Measurements from ENCODE around the gene EPHA4.

Gene EPHA4

DNA sequence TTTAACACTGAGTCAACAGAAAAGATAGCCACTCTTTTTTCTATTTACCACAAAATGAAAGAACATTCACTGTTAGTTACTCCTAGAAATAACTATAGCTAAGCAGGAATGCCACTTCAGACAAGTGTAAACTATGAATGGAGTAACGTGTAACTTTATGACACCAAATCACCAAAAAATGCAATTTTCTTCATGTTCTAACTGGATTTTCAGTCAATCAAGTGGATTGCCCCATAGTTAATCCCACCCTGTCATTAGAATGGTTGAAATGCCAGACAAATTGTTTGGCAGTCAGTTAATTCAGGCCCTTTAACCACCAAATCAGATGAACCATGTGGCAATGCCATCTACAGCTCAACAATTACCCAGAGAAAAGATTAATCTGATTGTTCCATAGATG, 9.9 kb downstream of the EPHA4 start:
- H3K4me3 ChIP-seq (ENCODE audit: low read length): no peak overlapping the region
- H3K27me3 ChIP-seq (ENCODE audit: control insufficient read depth, insufficient read depth, low read length): no peaks in the 10 kb centered on the region
- no peaks in the 10 kb centered on the region for H3K9me3 ChIP-seq (ENCODE audit: control insufficient read depth, insufficient read depth, low read length)
- no CpG with 5 or more reads among the region's 1 CpG for WGBS (ENCODE audit: insufficient coverage, insufficient read length)
- H3K4me1 ChIP-seq (ENCODE audit: control insufficient read depth, insufficient read depth, low read length): peaks cover 3% of the 10 kb centered on the region; the same call in 1 of the 2 replicates
- no peak overlapping the region for H3K27ac ChIP-seq (ENCODE audit: low read length)
- no peaks in the 10 kb centered on the region for H3K36me3 ChIP-seq (ENCODE audit: control insufficient read depth, insufficient read depth, low read length)
- no peak for DNase-seq (ENCODE audit: low read depth, low spot score)

GRCh38 chr2:221561770-221562169, 10.3 kb downstream of the EPHA4 start:
- WGBS (ENCODE audit: insufficient coverage, insufficient read length): 100% methylated on average over 1 of the region's 4 CpGs
- H3K36me3 ChIP-seq (ENCODE audit: control insufficient read depth, insufficient read depth, low read length): no peaks in the 10 kb centered on the region
- H3K27me3 ChIP-seq (ENCODE audit: control insufficient read depth, insufficient read depth, low read length): no peaks in the 10 kb centered on the region
- H3K27ac ChIP-seq (ENCODE audit: low read length): no peak overlapping the region
- DNase-seq (ENCODE audit: low read depth, low spot score): no peak
- H3K4me1 ChIP-seq (ENCODE audit: control insufficient read depth, insufficient read depth, low read length): peaks cover 3% of the 10 kb centered on the region; the same call in 1 of the 2 replicates
- no peak overlapping the region for H3K4me3 ChIP-seq (ENCODE audit: low read length)
- no peaks in the 10 kb centered on the region for H3K9me3 ChIP-seq (ENCODE audit: control insufficient read depth, insufficient read depth, low read length)

DNA sequence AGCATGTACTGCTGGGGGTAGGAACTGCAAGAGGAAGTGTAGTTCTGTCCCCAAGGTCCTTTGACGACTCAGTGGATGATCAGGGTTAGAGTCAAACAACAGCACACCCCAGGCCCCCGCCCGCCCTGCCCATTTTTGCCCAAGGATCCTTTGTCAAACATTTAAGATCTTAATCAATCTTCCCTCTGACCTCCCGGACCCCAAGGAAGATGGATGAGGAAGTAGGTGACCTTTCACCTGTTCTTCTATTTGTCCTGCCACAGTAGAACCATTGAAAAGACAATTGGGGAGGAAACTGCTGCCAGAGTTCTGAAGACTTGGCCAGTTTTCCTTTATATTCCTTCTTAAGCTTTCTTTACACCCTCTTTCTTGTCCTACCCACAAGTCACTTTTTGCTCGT, 12.1 kb downstream of the EPHA4 start:
- Histone ChIP-seq H3K27ac (ENCODE audit: low read length) (no peak overlapping the region), H3K4me3 (ENCODE audit: low read length) (no peak overlapping the region), H3K36me3 (ENCODE audit: control insufficient read depth, insufficient read depth, low read length) (no peaks in the 10 kb centered on the region), H3K9me3 (ENCODE audit: control insufficient read depth, insufficient read depth, low read length) (no peaks in the 10 kb centered on the region), H3K27me3 (ENCODE audit: control insufficient read depth, insufficient read depth, low read length) (no peaks in the 10 kb centered on the region), H3K4me1 (ENCODE audit: control insufficient read depth, insufficient read depth, low read length) (peaks cover 3% of the 10 kb centered on the region; the same call in 1 of the 2 replicates)
- WGBS (ENCODE audit: insufficient coverage, insufficient read length): no CpG with 5 or more reads among the region's 5 CpGs
- DNase-seq (ENCODE audit: low read depth, low spot score): no peak

- H3K36me3 ChIP-seq (ENCODE audit: control insufficient read depth, insufficient read depth, low read length): no peaks in the 10 kb centered on the region
- H3K27me3 ChIP-seq (ENCODE audit: control insufficient read depth, insufficient read depth, low read length): no peaks in the 10 kb centered on the region
- no peak for DNase-seq (ENCODE audit: low read depth, low spot score)
- no peak overlapping the region for H3K4me3 ChIP-seq (ENCODE audit: low read length)
- no CpG with 5 or more reads among the region's 3 CpGs for WGBS (ENCODE audit: insufficient coverage, insufficient read length)
- no peaks in the 10 kb centered on the region for H3K9me3 ChIP-seq (ENCODE audit: control insufficient read depth, insufficient read depth, low read length)
- H3K27ac ChIP-seq (ENCODE audit: low read length): no peak overlapping the region
- H3K4me1 ChIP-seq (ENCODE audit: control insufficient read depth, insufficient read depth, low read length): peaks cover 6% of the 10 kb centered on the region; the same call in 1 of the 2 replicates
Observed at GRCh38 chr2:221558107-221558506, 14.0 kb downstream of the EPHA4 start.

DNA sequence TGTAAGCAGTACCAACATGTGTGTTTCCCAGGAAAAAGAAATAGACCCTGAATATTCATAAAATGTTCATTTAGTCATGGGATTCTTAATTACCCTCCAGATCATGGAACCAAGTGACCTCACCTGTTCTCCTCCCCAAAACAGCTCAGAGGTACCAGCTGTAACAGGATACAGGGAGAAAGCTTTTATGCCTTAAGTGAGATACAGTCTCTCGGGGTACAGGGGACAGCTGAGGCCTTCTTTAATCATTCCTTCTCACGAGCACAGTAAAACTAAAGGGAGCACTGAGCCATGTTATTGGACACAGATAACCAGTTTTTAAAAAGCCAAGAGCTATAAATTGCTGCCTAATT, 16.6 kb downstream of the EPHA4 start:
- Histone ChIP-seq H3K4me3 (ENCODE audit: low read length) (no peak overlapping the region), H3K36me3 (ENCODE audit: control insufficient read depth, insufficient read depth, low read length) (no peaks in the 10 kb centered on the region), H3K27ac (ENCODE audit: low read length) (no peak overlapping the region), H3K27me3 (ENCODE audit: control insufficient read depth, insufficient read depth, low read length) (no peaks in the 10 kb centered on the region), H3K4me1 (ENCODE audit: control insufficient read depth, insufficient read depth, low read length) (peaks cover 8% of the 10 kb centered on the region; the same call in 1 of the 2 replicates), H3K9me3 (ENCODE audit: control insufficient read depth, insufficient read depth, low read length) (no peaks in the 10 kb centered on the region)
- no CpG with 5 or more reads among the region's 2 CpGs for WGBS (ENCODE audit: insufficient coverage, insufficient read length)
- no peak for DNase-seq (ENCODE audit: low read depth, low spot score)

DNA sequence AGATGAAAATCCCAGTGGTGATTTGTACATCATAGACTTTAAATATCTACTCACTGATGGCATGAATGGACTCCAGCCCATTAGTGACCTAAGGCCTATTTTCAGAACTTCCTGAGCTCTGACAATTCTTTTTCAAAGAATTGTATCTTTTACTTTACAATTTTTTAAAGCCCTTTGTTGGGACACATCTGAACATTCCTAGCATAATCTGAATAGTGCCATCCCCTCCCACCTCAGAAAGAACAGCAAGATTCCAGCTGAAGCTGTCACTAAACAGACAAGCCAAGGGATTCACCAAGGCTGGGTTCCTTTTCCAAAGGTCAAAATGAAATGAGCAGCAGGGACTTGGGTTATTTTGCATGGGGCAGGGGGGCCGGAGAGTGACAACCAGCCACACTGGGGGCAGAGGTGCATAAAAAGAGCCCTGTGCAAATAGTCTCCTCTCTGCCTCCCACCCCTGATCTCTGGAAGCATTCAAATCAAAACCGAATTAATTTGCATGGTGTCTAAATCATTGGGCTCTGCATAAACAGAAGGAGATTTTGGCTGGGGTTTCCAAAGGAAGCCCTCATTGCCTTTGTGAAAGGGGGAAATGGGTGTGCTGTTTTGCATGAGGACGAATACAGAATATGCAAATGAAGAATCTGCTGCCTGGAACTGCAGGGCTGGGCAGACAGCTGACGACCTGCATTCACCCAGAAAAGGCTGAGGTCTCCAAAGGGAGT, 17.2 kb downstream of the EPHA4 start:
- no peaks in the 10 kb centered on the region for H3K9me3 ChIP-seq (ENCODE audit: control insufficient read depth, insufficient read depth, low read length)
- no peak overlapping the region for H3K4me3 ChIP-seq (ENCODE audit: low read length)
- WGBS (ENCODE audit: insufficient coverage, insufficient read length): no CpG with 5 or more reads among the region's 4 CpGs
- H3K4me1 ChIP-seq (ENCODE audit: control insufficient read depth, insufficient read depth, low read length): peaks cover 8% of the 10 kb centered on the region; the same call in 1 of the 2 replicates
- DNase-seq (ENCODE audit: low read depth, low spot score): no peak
- H3K36me3 ChIP-seq (ENCODE audit: control insufficient read depth, insufficient read depth, low read length): no peaks in the 10 kb centered on the region
- H3K27me3 ChIP-seq (ENCODE audit: control insufficient read depth, insufficient read depth, low read length): no peaks in the 10 kb centered on the region
- H3K27ac ChIP-seq (ENCODE audit: low read length): no peak overlapping the region

- WGBS (ENCODE audit: insufficient coverage, insufficient read length): no CpG with 5 or more reads among the region's 4 CpGs
- Histone ChIP-seq H3K9me3 (ENCODE audit: control insufficient read depth, insufficient read depth, low read length) (no peaks in the 10 kb centered on the region), H3K36me3 (ENCODE audit: control insufficient read depth, insufficient read depth, low read length) (no peaks in the 10 kb centered on the region), H3K27ac (ENCODE audit: low read length) (no peak overlapping the region), H3K27me3 (ENCODE audit: control insufficient read depth, insufficient read depth, low read length) (no peaks in the 10 kb centered on the region), H3K4me1 (ENCODE audit: control insufficient read depth, insufficient read depth, low read length) (peaks cover 5% of the 10 kb centered on the region; the same call in 1 of the 2 replicates), H3K4me3 (ENCODE audit: low read length) (no peak overlapping the region)
- no peak for DNase-seq (ENCODE audit: low read depth, low spot score)
Observed at GRCh38 chr2:221553333-221553732, 18.8 kb downstream of the EPHA4 start.

GRCh38 chr2:221552291-221552690, 19.8 kb downstream of the EPHA4 start:
- no peaks in the 10 kb centered on the region for H3K9me3 ChIP-seq (ENCODE audit: control insufficient read depth, insufficient read depth, low read length)
- H3K36me3 ChIP-seq (ENCODE audit: control insufficient read depth, insufficient read depth, low read length): no peaks in the 10 kb centered on the region
- H3K4me3 ChIP-seq (ENCODE audit: low read length): no peak overlapping the region
- no peaks in the 10 kb centered on the region for H3K27me3 ChIP-seq (ENCODE audit: control insufficient read depth, insufficient read depth, low read length)
- H3K4me1 ChIP-seq (ENCODE audit: control insufficient read depth, insufficient read depth, low read length): peaks cover 5% of the 10 kb centered on the region; the same call in 1 of the 2 replicates
- no peak overlapping the region for H3K27ac ChIP-seq (ENCODE audit: low read length)
- WGBS (ENCODE audit: insufficient coverage, insufficient read length): no CpG with 5 or more reads among the region's 4 CpGs
- no peak for DNase-seq (ENCODE audit: low read depth, low spot score)

DNA sequence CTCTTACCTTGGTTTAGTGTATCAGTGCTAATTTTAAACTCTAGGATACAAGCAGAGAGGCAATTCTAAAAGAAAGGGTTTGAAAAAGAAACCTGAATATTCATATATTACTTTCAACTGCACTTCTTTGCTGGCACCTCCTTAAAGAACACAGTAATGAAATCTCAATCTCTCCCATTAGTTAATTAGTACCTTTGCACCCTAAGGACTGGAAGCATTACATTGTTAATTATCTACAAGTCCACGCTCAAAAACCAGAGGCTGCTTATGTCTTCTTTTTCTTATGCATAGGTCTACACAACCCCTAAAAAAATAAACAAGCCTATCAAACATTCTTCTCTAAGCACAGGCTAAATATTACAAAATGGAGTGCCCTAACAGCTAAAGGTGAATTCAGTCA, 20.2 kb downstream of the EPHA4 start:
- Histone ChIP-seq H3K27ac (ENCODE audit: low read length) (no peak overlapping the region), H3K4me3 (ENCODE audit: low read length) (no peak overlapping the region), H3K36me3 (ENCODE audit: control insufficient read depth, insufficient read depth, low read length) (no peaks in the 10 kb centered on the region), H3K27me3 (ENCODE audit: control insufficient read depth, insufficient read depth, low read length) (no peaks in the 10 kb centered on the region), H3K4me1 (ENCODE audit: control insufficient read depth, insufficient read depth, low read length) (peaks cover 5% of the 10 kb centered on the region; the same call in 1 of the 2 replicates), H3K9me3 (ENCODE audit: control insufficient read depth, insufficient read depth, low read length) (no peaks in the 10 kb centered on the region)
- no peak for DNase-seq (ENCODE audit: low read depth, low spot score)
- WGBS (ENCODE audit: insufficient coverage, insufficient read length): no CpG with 5 or more reads among the region's 1 CpG

DNA sequence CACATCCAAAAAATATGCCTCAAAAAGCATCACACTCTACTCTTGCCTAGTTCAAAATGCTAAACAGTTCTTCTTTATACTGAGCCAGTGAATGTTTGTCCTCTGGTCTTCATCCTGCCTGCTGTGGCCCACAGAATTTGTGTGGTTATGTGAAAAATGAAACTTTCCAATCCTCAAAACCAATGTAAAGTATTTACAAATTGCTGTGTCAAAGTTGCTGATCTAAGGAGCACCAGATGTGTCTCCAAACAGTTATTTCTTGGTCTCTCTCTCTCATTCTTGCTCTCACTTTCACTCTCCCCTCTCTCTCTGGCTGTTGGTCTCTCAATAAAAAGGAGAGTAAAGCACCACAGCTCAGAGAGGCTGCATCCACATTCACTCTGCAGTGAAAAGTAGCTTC, 23.0 kb downstream of the EPHA4 start:
- no peaks in the 10 kb centered on the region for H3K36me3 ChIP-seq (ENCODE audit: control insufficient read depth, insufficient read depth, low read length)
- no peaks in the 10 kb centered on the region for H3K9me3 ChIP-seq (ENCODE audit: control insufficient read depth, insufficient read depth, low read length)
- peaks cover 5% of the 10 kb centered on the region; the same call in 1 of the 2 replicates for H3K4me1 ChIP-seq (ENCODE audit: control insufficient read depth, insufficient read depth, low read length)
- H3K27ac ChIP-seq (ENCODE audit: low read length): no peak overlapping the region
- DNase-seq (ENCODE audit: low read depth, low spot score): no peak
- H3K27me3 ChIP-seq (ENCODE audit: control insufficient read depth, insufficient read depth, low read length): no peaks in the 10 kb centered on the region
- no peak overlapping the region for H3K4me3 ChIP-seq (ENCODE audit: low read length)
